ENCODE data around the gene TMEM192. TPM values are rescaled to one million over a fixed set of nuclear protein-coding genes. Genes with fewer than 3 reads are reported as not detected.
A peak's percentile ranks its signal among the peaks of the same experiment; 100 is the strongest.

Gene TMEM192
- total and polyA plus RNA-seq, 2 of the 13 experiments (the other 11 are each of a cell fraction or from before 2014, with no cell fraction given) = 19.8 to 19.9 TPM

DNA sequence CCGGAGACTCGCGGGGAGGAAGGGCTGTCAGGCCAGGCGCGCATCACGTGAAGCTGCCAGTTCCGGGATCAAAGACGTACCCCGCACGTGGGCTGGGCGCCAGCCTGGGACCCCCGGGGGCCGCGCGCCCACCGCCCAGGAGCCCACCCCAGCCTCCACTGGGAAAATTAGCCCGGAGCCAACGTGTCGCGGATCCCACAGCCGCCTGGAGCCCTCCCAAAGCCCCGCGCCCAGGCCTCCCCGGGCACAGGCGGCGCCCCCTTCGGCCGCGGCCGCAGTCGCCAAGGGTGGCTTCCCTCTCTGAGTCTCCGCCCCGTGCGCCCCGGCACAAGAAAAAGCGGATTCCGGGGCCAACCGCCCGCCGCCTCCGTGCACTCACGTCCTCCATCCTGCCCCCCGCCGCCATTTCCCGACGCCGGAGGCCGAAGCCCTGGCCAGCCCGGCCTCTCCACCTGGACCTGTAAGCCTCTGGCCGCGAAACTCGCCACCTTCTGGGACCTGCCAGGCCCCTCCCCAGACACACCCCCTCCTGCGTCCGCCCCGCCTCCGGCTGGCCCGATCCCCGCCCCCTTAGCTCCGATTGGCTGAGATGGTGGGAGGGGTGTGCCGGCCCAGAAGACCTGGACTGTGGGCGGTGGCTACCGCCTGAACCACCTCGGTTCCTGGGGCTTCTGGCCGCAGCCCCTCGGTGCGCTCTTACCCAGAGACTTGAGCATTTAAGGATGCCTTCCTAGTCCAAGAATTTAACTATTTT is at the start of gene TMEM192 (continued):
- TF ChIP-seq, protein P1, sequence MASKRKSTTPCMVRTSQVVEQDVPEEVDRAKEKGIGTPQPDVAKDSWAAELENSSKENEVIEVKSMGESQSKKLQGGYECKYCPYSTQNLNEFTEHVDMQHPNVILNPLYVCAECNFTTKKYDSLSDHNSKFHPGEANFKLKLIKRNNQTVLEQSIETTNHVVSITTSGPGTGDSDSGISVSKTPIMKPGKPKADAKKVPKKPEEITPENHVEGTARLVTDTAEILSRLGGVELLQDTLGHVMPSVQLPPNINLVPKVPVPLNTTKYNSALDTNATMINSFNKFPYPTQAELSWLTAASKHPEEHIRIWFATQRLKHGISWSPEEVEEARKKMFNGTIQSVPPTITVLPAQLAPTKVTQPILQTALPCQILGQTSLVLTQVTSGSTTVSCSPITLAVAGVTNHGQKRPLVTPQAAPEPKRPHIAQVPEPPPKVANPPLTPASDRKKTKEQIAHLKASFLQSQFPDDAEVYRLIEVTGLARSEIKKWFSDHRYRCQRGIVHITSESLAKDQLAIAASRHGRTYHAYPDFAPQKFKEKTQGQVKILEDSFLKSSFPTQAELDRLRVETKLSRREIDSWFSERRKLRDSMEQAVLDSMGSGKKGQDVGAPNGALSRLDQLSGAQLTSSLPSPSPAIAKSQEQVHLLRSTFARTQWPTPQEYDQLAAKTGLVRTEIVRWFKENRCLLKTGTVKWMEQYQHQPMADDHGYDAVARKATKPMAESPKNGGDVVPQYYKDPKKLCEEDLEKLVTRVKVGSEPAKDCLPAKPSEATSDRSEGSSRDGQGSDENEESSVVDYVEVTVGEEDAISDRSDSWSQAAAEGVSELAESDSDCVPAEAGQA (IDR thresholded peaks at IDR 0.05; ENCODE audit: low read depth) = no peak
- TF ChIP-seq, protein P1 (CRISPR knock-in tag; IDR thresholded peaks at IDR 0.05; ENCODE audit: borderline replicate concordance) = 0 out of 2 replicates have a peak, but pooled peaks have one; percentile 52
- no peak for TF ChIP-seq ZBTB40 (IDR thresholded peaks at IDR 0.05)
- no peak; the same call in 1 of the 2 replicates for TF ChIP-seq ZBTB40 (CRISPR knock-in tag; IDR thresholded peaks at IDR 0.05)
- TF ChIP-seq GZF1 (CRISPR knock-in tag; IDR thresholded peaks at IDR 0.05) = no peak
- 0 out of 2 replicates have a peak, but pooled peaks have one; percentile 19 for TF ChIP-seq FOXK1 (CRISPR knock-in tag; IDR thresholded peaks at IDR 0.05; ENCODE audit: borderline replicate concordance, low read depth)
- TF ChIP-seq ZNF12 (CRISPR knock-in tag; IDR thresholded peaks at IDR 0.05) = no peak; the same call in 1 of the 2 replicates
- 0 out of 2 replicates have a peak, but pooled peaks have one; percentile 53 for TF ChIP-seq ZNF546 (CRISPR knock-in tag; conservative IDR thresholded peaks at IDR 0.05)
- TF ChIP-seq ZNF83 (CRISPR knock-in tag; IDR thresholded peaks at IDR 0.05; ENCODE audit: borderline replicate concordance) = 0 out of 2 replicates have a peak, but pooled peaks have one; percentile 82
- peak; percentile 50; the same call in 1 of the 2 replicates for TF ChIP-seq ZNF430 (CRISPR knock-in tag; IDR thresholded peaks at IDR 0.05)
- TF ChIP-seq ZBTB21 (CRISPR knock-in tag; IDR thresholded peaks at IDR 0.05) = no peak
- TF ChIP-seq, protein P2, sequence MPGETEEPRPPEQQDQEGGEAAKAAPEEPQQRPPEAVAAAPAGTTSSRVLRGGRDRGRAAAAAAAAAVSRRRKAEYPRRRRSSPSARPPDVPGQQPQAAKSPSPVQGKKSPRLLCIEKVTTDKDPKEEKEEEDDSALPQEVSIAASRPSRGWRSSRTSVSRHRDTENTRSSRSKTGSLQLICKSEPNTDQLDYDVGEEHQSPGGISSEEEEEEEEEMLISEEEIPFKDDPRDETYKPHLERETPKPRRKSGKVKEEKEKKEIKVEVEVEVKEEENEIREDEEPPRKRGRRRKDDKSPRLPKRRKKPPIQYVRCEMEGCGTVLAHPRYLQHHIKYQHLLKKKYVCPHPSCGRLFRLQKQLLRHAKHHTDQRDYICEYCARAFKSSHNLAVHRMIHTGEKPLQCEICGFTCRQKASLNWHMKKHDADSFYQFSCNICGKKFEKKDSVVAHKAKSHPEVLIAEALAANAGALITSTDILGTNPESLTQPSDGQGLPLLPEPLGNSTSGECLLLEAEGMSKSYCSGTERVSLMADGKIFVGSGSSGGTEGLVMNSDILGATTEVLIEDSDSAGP (CRISPR knock-in tag; IDR thresholded peaks at IDR 0.05; ENCODE audit: borderline replicate concordance) = peak; percentile 83; the same call in 1 of the 2 replicates

All from HepG2 (cell line).